RWPE2 (cell line): ENCODE data around the gene TMEM217.

Experiments
- ATAC-seq: fragments of 200-7000 bp; cut with Tn5 transposase; 3 replicates; pipeline ENCODE4 v1.9.1; 2021; ENCODE audit warnings: low read depth
- DNase-seq: peaks from one replicate; pipeline ENCODE4 v3.0.0-alpha.2; 2020; ENCODE audit warnings: low spot score
- H3K27ac ChIP-seq: fragments of 450-650 bp; 2 replicates; pipeline ENCODE4 v1.5.1; 2017; ENCODE audit warnings: mild to moderate bottlenecking; ENCODE audit not compliant: poor library complexity, severe bottlenecking
- H3K27me3 ChIP-seq: fragments of 250-450 bp; sonication (Bioruptor Pico); 2 replicates; pipeline ENCODE4 v1.5.1; 2021; ENCODE audit warnings: mild to moderate bottlenecking, moderate library complexity; ENCODE audit not compliant: insufficient read depth, poor library complexity, severe bottlenecking
- H3K36me3 ChIP-seq: fragments of 250-450 bp; sonication (Bioruptor Pico); 2 replicates; pipeline ENCODE4 v1.5.1; 2020; ENCODE audit warnings: low read depth, mild to moderate bottlenecking, moderate library complexity
- H3K4me1 ChIP-seq: fragments of 250-450 bp; sonication (Bioruptor Pico); 2 replicates; pipeline ENCODE4 v1.5.1; 2021; ENCODE audit warnings: mild to moderate bottlenecking, moderate library complexity; ENCODE audit not compliant: insufficient read depth, poor library complexity, severe bottlenecking
- H3K4me3 ChIP-seq: fragments of 250-450 bp; sonication (Bioruptor Pico); 2 replicates; pipeline ENCODE4 v1.5.1; 2021; ENCODE audit warnings: mild to moderate bottlenecking, moderate library complexity; ENCODE audit not compliant: severe bottlenecking
- H3K9me3 ChIP-seq: fragments of 250-450 bp; sonication (Bioruptor Pico); 2 replicates; pipeline ENCODE4 v1.5.1; 2021; ENCODE audit warnings: mild to moderate bottlenecking, moderate library complexity; ENCODE audit not compliant: severe bottlenecking
- TF ChIP-seq, protein P1 (sequence below): fragments of 450-650 bp; IDR thresholded peaks from one replicate; pipeline ENCODE4 v1.5.1; 2017; ENCODE audit warnings: mild to moderate bottlenecking, moderate library complexity; ENCODE audit not compliant: poor library complexity, severe bottlenecking

Gene TMEM217

GRCh38 chr6:37209461-37210205 lies 48.3 kb downstream of the TMEM217 start:
- Histone ChIP-seq H3K9me3 (no peaks in the 10 kb centered on the region), H3K4me1 (peaks cover under 1% of the 10 kb centered on the region), H3K27me3 (no peaks in the 10 kb centered on the region), H3K36me3 (no peaks in the 10 kb centered on the region), H3K4me3 (no peak overlapping the region), H3K27ac (no peak overlapping the region)
- TF ChIP-seq, protein P1, sequence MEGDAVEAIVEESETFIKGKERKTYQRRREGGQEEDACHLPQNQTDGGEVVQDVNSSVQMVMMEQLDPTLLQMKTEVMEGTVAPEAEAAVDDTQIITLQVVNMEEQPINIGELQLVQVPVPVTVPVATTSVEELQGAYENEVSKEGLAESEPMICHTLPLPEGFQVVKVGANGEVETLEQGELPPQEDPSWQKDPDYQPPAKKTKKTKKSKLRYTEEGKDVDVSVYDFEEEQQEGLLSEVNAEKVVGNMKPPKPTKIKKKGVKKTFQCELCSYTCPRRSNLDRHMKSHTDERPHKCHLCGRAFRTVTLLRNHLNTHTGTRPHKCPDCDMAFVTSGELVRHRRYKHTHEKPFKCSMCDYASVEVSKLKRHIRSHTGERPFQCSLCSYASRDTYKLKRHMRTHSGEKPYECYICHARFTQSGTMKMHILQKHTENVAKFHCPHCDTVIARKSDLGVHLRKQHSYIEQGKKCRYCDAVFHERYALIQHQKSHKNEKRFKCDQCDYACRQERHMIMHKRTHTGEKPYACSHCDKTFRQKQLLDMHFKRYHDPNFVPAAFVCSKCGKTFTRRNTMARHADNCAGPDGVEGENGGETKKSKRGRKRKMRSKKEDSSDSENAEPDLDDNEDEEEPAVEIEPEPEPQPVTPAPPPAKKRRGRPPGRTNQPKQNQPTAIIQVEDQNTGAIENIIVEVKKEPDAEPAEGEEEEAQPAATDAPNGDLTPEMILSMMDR: no peak
- DNase-seq (no peak), ATAC-seq (no peak)

- Histone ChIP-seq H3K4me1 (peaks cover 9% of the 10 kb centered on the region), H3K27ac (no peak overlapping the region)
- TF ChIP-seq, protein P1: no peak
Measured at GRCh38 chr6:37208793-37209192, 49.2 kb downstream of the TMEM217 start.

GRCh38 chr6:37207903-37208456 lies 50.0 kb downstream of the TMEM217 start:
- Histone ChIP-seq H3K27me3 (no peaks in the 10 kb centered on the region), H3K4me1 (peaks cover 11% of the 10 kb centered on the region), H3K27ac (no peak overlapping the region), H3K4me3 (no peak overlapping the region), H3K36me3 (no peaks in the 10 kb centered on the region), H3K9me3 (no peaks in the 10 kb centered on the region)
- TF ChIP-seq, protein P1: peak; percentile 78
- peak; percentile 78 for DNase-seq
- ATAC-seq: peak; percentile 83

More at GRCh38 chr6:37208793-37209192, 49.2 kb downstream of the TMEM217 start:
- ATAC-seq: no peak
- no peaks in the 10 kb centered on the region for H3K27me3 ChIP-seq
- H3K9me3 ChIP-seq: no peaks in the 10 kb centered on the region
- H3K4me3 ChIP-seq: no peak overlapping the region
- DNase-seq: no peak
- H3K36me3 ChIP-seq: no peaks in the 10 kb centered on the region

DNA sequence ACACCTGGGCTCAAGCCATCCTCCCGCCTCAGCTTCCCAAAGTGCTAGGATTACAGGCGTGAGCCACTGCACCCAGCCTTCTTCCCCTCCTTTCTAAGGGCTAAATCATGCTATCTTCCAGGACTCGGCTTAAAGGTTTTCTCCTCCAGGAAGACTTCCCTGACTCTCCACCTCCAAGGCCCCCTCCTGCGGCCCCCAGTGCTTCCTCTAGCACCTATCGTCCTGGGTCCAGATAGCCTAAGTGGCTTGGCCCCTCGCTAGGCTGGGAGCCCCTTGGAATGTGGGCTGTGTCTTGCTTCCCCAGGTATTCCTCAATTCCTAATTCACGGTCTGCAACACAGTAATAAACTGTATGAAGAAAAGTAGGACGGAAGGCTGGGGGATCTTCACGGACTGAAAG lies 51.3 kb downstream of the TMEM217 start:
- H3K9me3 ChIP-seq: no peaks in the 10 kb centered on the region
- H3K4me1 ChIP-seq: peaks cover 15% of the 10 kb centered on the region
- no peak for ATAC-seq
- no peak overlapping the region for H3K4me3 ChIP-seq
- TF ChIP-seq, protein P1: no peak
- H3K27ac ChIP-seq: no peak overlapping the region
- no peaks in the 10 kb centered on the region for H3K27me3 ChIP-seq
- DNase-seq: no peak
- H3K36me3 ChIP-seq: no peaks in the 10 kb centered on the region

- Histone ChIP-seq H3K27ac (no peak overlapping the region), H3K9me3 (no peaks in the 10 kb centered on the region), H3K4me3 (no peak overlapping the region), H3K4me1 (peaks cover 15% of the 10 kb centered on the region), H3K36me3 (no peaks in the 10 kb centered on the region), H3K27me3 (no peaks in the 10 kb centered on the region)
- DNase-seq (no peak), ATAC-seq (no peak)
- TF ChIP-seq, protein P1: no peak
Measured at GRCh38 chr6:37205997-37206340, 52.0 kb downstream of the TMEM217 start.
